Neutrophil (primary cell): Measurements from ENCODE around the gene CCDC50.

Experiments used
- H3K27ac ChIP-seq: fragments of 200-600 bp; sonication (generic); 2 replicates; pipeline ENCODE4 v1.5.1; 2016; ENCODE audit warnings: mild to moderate bottlenecking, moderate library complexity
- H3K27me3 ChIP-seq: fragments of 200-600 bp; sonication (generic); 2 replicates; pipeline ENCODE4 v1.6.0; 2016; ENCODE audit warnings: mild to moderate bottlenecking
- H3K36me3 ChIP-seq: fragments of 200-600 bp; sonication (generic); 2 replicates; pipeline ENCODE4 v1.5.1; 2017
- H3K4me1 ChIP-seq, 2 experiments: fragments of 200-600 bp in 1 of 2; sonication (generic) in 1 of 2; 1 replicate in 1 of 2; 2 replicates in 1 of 2; pipeline versions ENCODE4 v1.5.1 to v1.6.1; 2013 to 2016; ENCODE audit warnings: low read depth in 1 of 2, low read length in 1 of 2, mild to moderate bottlenecking in 1 of 2, moderate library complexity in 1 of 2; ENCODE audit not compliant: control insufficient read depth in 1 of 2, insufficient read depth in 1 of 2
- H3K4me3 ChIP-seq, 2 experiments: fragments of 200-600 bp in 1 of 2; sonication (generic) in 1 of 2; 1 replicate in 1 of 2; 2 replicates in 1 of 2; pipeline ENCODE4 v1.5.1; 2013 to 2016; ENCODE audit warnings: low read depth in 1 of 2, low read length in 1 of 2, mild to moderate bottlenecking in 1 of 2, moderate library complexity in 1 of 2
- H3K9me3 ChIP-seq: fragments of 200-600 bp; sonication (generic); 2 replicates; pipeline ENCODE4 v1.5.1; 2016
- CTCF ChIP-seq: fragments of 200-600 bp; sonication (generic); IDR thresholded peaks from 2 replicates; pipeline ENCODE4 v1.5.1; 2016; ENCODE audit warnings: antibody characterized with exemption

CCDC50 gene

GRCh38 chr3:191330530-191331048 is 1.4 kb downstream of the CCDC50 start:
- H3K9me3 ChIP-seq: no peaks in the 10 kb centered on the region
- H3K4me3 ChIP-seq: no peak overlapping the region
- TF ChIP-seq CTCF: no peak
- H3K36me3 ChIP-seq: no peaks in the 10 kb centered on the region
- H3K27me3 ChIP-seq: peaks cover 46% of the 10 kb centered on the region
- no peaks in the 10 kb centered on the region for H3K4me1 ChIP-seq
- H3K27ac ChIP-seq: no peak overlapping the region

- H3K27ac ChIP-seq: no peak overlapping the region
- no peaks in the 10 kb centered on the region for H3K9me3 ChIP-seq
- H3K4me3 ChIP-seq: no peak overlapping the region
- peaks cover 46% of the 10 kb centered on the region for H3K27me3 ChIP-seq
- H3K36me3 ChIP-seq: no peaks in the 10 kb centered on the region
- TF ChIP-seq CTCF: no peak
- no peaks in the 10 kb centered on the region for H3K4me1 ChIP-seq
Measured at GRCh38 chr3:191331388-191331787, 2.2 kb downstream of the CCDC50 start.

- H3K36me3 ChIP-seq: no peaks in the 10 kb centered on the region
- H3K4me3 ChIP-seq: no peak overlapping the region
- no peak for TF ChIP-seq CTCF
- H3K27ac ChIP-seq: no peak overlapping the region
- no peaks in the 10 kb centered on the region for H3K9me3 ChIP-seq
- no peaks in the 10 kb centered on the region for H3K4me1 ChIP-seq
- peaks cover 31% of the 10 kb centered on the region for H3K27me3 ChIP-seq
Measured at GRCh38 chr3:191333298-191333880, 4.2 kb downstream of the CCDC50 start.

- H3K27ac ChIP-seq: no peak overlapping the region
- no peak for TF ChIP-seq CTCF
- no peak overlapping the region for H3K4me3 ChIP-seq
- H3K36me3 ChIP-seq: no peaks in the 10 kb centered on the region
- peaks cover 21% of the 10 kb centered on the region for H3K27me3 ChIP-seq
- no peaks in the 10 kb centered on the region for H3K9me3 ChIP-seq
- no peaks in the 10 kb centered on the region for H3K4me1 ChIP-seq
Measured at GRCh38 chr3:191334346-191334893, 5.2 kb downstream of the CCDC50 start.

- Histone ChIP-seq H3K4me3 (no peak overlapping the region), H3K36me3 (no peaks in the 10 kb centered on the region), H3K27ac (no peak overlapping the region), H3K4me1 (no peaks in the 10 kb centered on the region), H3K27me3 (no peaks in the 10 kb centered on the region), H3K9me3 (no peaks in the 10 kb centered on the region)
- TF ChIP-seq CTCF: no peak
Measured at GRCh38 chr3:191336833-191337232, 7.6 kb downstream of the CCDC50 start.
